ENCODE data around the gene MCTP1.

DNA sequence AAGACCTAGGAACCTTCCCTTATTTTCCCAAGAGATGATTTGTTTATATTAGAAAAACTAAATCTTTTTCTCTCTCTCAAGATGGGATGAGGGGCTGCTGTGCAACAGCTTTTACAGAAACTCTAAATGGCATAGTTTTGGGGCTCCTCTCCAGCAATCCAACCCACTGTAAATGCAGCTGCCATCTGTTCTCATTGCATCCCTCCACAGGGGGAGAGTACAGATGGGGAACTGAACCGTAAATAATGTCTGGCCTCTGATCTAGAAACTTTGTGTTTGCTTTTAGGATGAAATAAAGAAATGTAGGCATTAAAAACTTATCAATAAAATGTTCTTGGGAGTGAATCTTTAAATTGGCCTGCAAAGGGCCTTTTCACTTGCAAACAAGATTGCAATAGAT, 291.4 kb downstream of the MCTP1 start:
- TF ChIP-seq POLR2A (IDR thresholded peaks at IDR 0.05), result no peak
- TF ChIP-seq, protein P1, sequence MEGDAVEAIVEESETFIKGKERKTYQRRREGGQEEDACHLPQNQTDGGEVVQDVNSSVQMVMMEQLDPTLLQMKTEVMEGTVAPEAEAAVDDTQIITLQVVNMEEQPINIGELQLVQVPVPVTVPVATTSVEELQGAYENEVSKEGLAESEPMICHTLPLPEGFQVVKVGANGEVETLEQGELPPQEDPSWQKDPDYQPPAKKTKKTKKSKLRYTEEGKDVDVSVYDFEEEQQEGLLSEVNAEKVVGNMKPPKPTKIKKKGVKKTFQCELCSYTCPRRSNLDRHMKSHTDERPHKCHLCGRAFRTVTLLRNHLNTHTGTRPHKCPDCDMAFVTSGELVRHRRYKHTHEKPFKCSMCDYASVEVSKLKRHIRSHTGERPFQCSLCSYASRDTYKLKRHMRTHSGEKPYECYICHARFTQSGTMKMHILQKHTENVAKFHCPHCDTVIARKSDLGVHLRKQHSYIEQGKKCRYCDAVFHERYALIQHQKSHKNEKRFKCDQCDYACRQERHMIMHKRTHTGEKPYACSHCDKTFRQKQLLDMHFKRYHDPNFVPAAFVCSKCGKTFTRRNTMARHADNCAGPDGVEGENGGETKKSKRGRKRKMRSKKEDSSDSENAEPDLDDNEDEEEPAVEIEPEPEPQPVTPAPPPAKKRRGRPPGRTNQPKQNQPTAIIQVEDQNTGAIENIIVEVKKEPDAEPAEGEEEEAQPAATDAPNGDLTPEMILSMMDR (IDR thresholded peaks at IDR 0.05), result no peak
